GM19043 (cell line): ENCODE data around the gene ITM2C.

Experiments
- ATAC-seq: cut with Tn5 transposase; IDR thresholded peaks from one replicate; pipeline ENCODE4 v1.9.1; 2021; ENCODE audit warnings: low read depth; ENCODE audit not compliant: unreplicated experiment

The ITM2C gene

DNA sequence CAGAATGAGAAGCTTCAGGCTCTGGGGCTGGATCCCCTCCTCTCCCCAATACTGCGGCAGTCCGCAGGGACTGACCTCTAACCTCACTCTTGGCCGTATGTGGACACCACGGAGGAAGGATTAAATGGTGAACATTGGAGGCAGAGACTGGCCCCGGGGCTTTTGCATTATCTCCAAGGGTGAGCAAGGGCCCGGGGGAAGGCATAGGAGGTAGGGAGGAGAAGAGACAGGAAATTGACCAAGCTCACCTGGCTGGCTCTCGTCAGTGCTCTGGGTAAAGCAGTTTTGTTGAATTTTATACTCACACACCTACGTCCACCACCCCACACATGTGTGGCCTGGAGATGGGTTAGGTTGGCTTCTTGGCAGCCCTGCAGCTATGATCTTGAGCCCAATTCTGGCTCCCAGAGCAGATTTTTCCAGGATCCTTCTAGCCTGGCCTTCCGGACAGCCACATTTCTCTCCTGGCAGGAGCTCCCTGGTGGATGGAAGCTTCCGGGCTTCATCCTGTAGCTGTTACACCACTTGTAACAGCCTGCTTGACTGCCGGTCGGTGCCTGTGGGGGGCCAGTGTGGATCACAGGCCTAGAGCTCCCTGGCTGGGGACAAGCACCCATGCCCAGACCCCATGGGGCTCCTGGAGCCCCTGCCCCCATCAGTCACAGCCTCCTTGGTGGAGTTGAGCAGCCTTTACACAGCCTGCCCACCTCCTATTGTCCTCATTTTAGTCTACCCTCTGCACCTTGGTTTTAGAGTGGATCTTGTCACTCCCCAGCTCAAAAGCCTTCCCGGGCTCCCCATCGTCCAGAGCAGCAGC lies 7.6 kb downstream of the ITM2C start:
- no peak for ATAC-seq

DNA sequence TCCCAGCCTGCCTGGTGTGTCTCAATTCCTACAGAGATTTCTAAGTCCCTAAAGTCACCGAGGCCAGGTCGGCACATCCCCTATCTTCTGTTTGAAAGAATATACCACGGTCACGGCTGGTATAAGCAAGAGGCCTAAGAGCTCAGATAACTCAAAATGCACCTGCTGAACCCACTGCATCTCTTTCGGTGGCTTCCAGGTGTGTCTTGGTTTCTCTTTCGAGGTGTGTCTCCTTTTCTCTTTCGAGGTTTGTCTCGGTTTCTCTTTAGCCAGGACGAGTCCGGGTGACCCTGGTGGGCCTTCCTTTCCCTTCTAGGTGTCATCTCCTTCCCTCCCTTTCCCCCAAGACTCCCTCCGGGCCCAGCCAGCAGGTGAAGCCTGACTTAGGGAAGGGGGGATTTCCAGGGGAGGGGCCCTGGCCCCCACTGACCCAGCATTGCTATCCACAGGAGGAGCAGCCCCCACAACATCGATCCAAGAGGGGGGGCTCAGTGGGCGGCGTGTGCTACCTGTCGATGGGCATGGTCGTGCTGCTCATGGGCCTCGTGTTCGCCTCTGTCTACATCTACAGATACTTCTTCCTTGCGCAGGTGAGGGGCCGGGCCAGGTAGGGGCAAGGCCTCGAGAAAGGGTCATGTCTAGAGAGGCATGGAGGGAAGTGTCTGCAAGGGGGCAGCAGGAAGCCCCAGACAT lies 8.4 kb downstream of the ITM2C start:
- peak; percentile 57 for ATAC-seq

GRCh38 chr2:230873661-230874401 lies 9.1 kb downstream of the ITM2C start:
- ATAC-seq = peak; percentile 71

- no peak for ATAC-seq
These were observed 9.7 kb downstream of the ITM2C start for GRCh38 chr2:230874456-230874855.

DNA sequence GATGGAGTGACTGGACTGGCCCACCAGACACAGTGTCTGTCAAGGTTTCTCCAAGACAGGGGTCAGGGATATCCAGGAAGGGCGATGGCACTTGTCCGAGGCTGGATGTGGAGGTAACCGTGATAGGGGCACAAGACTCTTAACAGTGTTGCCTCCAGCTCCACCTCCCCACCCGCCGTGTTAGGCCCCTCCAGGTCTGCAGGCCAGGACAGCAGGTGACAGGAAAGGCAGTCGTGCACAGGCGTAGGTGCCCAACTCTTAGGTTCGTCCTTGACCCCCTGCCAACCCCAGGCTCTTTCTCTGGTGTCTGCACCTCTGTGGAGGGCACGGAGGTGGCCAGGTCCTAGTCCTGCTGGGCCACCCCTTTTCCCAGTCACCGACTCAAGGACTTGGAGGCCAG lies 10.1 kb downstream of the ITM2C start:
- ATAC-seq = no peak

GRCh38 chr2:230875347-230876315 lies 10.9 kb downstream of the ITM2C start:
- no peak for ATAC-seq

DNA sequence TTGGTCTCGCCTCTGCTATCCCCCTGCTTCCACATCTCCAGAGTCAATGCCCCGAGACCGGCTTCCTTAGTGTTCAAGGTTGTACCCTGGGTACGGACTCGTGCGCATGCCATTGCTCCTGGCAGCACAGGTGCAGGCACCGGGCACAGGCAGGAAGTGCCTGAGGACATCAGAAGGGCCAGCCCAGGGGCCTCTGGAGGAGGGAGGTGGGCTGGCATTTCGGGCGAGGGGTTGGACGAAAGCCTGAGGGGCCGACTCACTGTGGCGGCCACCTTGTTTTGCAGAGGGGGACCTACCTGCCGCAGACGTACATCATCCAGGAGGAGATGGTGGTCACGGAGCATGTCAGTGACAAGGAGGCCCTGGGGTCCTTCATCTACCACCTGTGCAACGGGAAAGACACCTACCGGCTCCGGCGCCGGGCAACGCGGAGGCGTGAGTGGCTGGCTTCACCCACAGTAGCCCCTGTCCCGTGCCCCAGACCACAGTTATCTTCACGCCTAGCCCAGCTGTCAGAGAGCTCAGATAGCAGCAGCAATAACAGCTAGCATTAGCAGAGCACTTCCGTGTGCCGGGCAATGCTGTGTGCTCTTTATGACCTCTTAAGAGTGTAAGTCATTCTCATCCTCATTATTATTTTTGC lies 12.5 kb downstream of the ITM2C start:
- no peak for ATAC-seq

DNA sequence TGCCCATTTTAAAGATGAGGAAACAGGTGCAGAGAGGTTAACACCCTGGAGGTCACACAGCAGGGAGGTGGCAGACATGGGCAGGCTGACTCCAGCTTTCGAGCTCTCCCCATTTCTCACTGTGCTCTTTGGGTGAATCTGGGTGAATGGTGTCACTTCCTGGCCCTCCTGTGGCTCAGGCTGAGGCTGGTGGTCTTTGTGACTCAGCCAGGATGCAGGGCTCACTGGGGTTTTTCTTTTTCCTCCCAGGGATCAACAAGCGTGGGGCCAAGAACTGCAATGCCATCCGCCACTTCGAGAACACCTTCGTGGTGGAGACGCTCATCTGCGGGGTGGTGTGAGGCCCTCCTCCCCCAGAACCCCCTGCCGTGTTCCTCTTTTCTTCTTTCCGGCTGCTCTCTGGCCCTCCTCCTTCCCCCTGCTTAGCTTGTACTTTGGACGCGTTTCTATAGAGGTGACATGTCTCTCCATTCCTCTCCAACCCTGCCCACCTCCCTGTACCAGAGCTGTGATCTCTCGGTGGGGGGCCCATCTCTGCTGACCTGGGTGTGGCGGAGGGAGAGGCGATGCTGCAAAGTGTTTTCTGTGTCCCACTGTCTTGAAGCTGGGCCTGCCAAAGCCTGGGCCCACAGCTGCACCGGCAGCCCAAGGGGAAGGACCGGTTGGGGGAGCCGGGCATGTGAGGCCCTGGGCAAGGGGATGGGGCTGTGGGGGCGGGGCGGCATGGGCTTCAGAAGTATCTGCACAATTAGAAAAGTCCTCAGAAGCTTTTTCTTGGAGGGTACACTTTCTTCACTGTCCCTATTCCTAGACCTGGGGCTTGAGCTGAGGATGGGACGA lies 13.2 kb downstream of the ITM2C start:
- no peak for ATAC-seq

DNA sequence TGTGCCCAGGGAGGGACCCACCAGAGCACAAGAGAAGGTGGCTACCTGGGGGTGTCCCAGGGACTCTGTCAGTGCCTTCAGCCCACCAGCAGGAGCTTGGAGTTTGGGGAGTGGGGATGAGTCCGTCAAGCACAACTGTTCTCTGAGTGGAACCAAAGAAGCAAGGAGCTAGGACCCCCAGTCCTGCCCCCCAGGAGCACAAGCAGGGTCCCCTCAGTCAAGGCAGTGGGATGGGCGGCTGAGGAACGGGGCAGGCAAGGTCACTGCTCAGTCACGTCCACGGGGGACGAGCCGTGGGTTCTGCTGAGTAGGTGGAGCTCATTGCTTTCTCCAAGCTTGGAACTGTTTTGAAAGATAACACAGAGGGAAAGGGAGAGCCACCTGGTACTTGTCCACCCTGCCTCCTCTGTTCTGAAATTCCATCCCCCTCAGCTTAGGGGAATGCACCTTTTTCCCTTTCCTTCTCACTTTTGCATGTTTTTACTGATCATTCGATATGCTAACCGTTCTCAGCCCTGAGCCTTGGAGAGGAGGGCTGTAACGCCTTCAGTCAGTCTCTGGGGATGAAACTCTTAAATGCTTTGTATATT lies 14.0 kb downstream of the ITM2C start:
- ATAC-seq = no peak

DNA sequence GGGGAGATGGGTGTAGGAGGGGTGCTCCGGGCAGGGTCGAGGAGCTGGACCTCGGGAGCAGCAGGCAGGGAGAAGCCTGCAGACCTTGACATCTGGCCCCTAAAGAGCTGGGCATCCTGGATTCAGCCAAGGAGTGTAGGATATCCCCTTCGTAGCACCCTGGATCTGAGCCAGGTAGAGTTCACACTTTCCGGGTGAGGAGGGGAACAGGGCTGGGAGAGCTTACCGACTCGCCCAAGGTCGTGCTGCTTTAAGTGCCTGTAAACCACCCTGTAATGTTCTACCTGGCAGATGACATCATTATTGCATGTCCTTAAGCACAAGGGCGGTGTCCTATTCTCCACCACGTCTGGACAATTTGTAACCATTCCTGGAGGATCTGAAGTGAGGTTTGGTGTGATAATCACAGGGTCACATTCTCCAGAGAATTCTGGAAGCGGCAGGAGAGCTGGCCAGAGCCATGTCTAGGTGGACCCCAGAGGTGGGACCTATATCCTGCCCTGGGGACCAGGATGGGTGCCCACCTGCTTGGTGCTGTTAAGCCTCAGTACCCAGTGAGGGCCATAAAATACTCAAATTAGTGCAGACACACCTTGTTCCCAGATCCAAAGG lies 14.6 kb downstream of the ITM2C start:
- ATAC-seq = no peak

- ATAC-seq = no peak
These were observed 15.1 kb downstream of the ITM2C start for GRCh38 chr2:230879891-230880290.

GRCh38 chr2:230881840-230882239 lies 17.1 kb downstream of the ITM2C start:
- no peak for ATAC-seq

- no peak for ATAC-seq
These were observed 20.9 kb downstream of the ITM2C start for GRCh38 chr2:230885463-230886130.

DNA sequence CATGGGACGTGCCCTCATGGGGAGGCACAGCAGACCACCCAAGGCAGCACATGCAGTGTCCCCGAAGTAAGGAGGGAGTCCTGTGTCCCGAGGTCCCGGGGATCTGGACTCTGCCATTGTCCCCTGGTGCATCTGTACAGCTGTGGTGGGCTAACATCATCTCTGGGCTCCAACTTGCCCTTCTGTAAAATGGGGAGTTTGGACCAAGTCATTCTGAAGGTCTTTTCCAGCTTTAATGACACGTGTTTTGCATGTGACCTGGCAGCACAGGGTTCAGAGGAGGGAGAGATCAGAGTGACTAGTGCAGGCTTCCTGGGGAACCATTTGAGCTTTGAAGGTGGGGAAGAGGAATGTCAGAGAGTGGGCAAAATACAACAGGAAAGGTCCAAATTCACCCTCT lies 21.5 kb downstream of the ITM2C start:
- ATAC-seq = no peak

DNA sequence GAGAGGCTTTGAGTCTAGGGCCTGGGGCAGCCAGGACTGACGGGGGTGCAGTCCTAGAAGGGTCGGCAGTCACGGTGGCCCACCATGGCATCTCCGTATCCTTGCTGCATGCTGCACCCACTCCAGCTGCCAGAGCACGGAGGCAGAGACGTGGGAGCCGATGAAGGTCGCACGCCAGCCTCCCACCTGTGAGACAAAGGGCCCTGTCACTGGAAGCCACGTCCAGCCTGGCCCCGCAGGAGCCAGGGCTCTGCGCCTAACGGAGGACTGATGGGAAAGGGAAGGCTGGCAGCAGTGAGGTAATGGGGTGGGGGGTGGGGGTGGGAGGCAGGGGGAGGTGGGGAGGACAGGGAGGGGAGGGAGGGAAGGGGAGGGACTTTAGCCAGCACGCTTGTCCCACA lies 21.9 kb downstream of the ITM2C start:
- ATAC-seq = no peak

DNA sequence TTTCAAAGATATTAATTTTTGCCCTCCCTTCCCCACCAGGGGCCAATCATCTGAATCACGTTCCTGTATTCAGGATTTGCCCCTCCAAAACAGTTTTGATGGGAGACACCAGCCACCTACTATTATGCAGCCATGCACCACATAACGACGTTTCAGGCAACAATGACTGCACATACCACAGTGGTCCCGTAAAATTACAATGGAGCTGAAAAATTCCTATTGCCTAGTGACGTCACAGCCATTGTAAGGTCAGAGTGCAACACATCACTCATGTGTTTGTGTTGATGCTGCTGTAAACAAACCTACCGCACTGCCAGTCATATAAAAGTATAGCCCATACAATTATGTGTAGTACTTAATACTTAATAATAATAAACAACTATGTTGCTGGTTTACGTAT lies 22.6 kb downstream of the ITM2C start:
- ATAC-seq = no peak

DNA sequence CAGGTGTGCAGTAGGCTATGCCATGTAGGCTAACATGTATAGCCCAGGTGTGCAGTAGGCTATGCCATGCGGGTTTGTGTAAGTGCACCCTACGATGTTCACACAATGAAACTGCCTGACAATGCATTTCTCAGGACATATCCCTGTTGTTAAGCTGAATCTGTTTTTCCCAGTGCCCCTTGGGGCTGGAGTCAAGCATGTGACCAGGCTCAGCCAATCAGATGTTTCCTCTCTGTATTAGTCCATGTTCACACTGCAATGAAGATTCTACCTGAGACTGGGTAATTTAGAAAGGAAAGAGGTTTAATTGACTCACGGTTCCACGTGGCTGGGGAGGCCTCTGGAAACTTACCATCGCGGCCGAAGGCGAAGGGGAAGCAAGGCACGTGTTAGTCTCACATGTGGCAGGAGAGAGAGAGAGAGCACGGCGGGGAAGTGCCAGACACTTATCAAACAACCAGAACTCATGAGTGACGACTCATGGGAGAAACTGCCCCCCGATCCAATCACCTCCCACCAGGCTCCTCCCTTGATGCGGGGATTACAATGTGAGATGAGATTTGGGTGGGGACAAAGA lies 24.2 kb downstream of the ITM2C start:
- ATAC-seq = no peak
